Stimulated activated CD4-positive, alpha-beta T cell treated with anti-CD3 and anti-CD28 coated beads, Interleukin-1b, Interleukin-23, amount 100 ng/mL, for 48 hours (primary cell): Measurements from ENCODE around the gene ADAMTS9.

Source experiments
- DNase-seq: peaks from one replicate; pipeline ENCODE4 v3.0.0-alpha.2; 2020

ADAMTS9 gene

DNA sequence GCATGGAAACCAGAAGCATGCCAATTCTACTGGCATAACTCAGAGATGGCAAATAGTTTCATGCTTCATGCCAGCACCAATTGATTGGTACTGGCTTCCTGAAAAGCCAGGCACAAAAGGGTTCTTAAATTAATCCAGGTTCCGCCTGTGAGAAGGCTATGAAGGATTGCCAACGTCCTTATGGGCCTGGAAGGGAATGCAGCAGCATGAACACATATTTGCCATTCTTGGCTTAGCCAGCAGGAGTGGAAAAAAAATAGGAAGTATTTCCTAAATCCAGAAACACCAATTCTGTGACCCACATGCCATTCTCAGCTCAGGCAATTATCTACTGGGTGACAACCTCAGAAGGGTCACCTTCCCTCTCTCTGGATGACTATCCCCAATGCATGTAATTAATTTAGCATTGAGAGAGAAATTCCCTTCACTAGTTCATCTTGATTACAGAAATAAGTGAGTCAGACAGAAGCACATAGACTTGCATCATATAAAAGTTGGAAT lies 36.0 kb downstream of the ADAMTS9 start:
- DNase-seq = no peak

DNA sequence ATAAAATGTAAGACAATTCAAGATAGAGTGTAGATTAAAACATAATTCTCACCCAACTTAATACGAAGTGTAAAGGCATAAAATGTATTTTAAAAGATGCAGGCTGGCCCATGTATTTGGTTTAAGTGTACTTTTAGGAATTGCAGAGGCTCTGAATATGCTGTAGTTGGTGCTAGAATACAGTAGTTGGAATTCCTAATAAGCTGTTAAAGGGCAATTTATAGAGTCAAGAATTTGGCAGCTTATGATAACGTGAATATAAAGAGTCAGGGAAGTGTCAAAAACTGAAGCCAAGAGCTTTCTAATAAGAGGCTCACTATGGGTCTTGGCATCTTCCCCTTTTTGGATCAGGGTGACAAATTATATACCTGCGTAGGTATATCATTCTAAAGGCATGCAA lies 36.5 kb downstream of the ADAMTS9 start:
- DNase-seq = no peak

DNA sequence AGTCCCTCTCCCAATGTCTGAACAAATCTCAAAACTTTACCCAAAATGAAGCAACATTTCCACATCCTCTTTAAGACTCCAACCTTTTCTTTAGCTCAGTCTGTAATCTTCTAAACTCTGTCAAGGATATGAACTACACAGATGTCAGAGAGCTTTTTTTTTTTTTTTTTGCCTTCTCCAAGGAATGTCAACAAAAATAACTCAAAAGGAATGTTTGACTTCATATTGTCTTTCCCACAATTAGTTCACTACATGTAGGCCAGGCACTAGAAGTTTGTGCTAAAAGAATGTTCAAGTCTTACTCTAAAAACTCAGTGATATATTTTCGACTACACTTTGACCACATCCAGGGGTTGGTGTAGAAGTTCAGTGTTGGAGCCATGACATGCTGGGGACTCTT lies 37.1 kb downstream of the ADAMTS9 start:
- DNase-seq = no peak

DNA sequence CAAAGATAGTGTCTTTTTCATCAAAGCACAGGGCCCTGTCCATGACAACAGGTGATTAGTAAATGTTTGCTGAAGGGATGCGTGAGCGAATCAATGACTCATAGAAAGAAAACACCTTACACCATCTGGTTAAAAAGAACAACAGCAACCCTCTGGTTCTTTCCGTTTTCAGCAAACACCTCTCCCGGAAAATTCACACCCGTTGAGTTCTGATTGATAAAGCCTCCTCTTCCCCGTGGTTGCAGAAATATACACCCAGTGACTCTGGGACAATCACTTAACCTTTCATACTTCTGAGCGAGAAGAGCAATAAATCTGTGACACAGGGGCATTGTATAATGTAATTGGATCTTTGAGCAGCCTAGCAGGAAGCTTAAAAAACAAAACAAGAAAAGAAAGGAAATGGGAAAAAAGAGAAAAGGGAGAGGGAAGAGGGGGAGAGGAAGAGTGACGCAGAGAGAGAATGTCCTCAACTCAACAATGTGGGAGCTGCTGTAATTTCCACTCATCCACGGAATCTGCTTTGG lies 37.6 kb downstream of the ADAMTS9 start:
- DNase-seq = no peak

DNA sequence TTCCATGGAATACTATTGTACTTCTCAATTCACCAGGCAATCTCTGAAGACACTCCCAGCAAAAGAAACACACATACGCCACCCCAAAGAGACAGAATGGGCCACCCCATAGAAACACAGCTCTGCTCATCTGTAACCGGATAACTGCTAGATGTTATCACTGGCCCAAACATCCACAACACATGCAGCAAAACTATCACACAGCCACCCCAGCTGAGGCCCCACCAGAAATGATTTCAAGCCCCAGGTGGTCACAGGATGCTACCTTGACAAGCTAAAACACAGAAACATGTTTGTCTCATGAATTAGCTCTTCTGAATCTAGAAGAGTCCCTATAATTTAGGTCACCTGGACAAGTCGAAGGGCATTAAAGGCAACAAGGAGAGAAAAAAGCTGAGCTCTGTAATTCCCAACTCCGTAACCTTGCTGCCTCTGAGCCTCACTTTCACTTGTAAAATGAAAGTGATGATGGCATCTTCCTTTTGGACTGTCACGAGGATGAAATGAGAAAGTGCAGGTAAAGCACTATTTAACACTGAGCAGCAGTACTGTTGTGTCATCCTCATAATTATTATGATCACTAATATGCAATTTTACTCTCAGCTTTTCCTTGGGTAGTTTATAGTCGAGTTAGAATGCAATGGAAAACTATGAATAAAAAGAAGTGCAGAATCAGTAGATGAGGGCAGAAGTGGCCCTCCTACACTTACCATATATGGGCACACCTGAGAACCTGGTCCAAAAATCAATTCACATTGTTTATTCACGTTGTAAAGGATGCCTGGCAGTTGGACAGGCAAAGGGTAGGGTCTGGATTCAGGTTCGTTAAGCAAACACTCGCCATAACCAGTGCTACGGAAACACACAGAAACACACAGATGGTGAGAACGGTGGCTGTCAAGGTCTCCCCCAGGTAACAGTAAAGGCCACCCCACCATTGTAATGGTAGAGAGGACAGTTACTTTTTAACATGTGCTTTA lies 38.6 kb downstream of the ADAMTS9 start:
- DNase-seq = no peak

DNA sequence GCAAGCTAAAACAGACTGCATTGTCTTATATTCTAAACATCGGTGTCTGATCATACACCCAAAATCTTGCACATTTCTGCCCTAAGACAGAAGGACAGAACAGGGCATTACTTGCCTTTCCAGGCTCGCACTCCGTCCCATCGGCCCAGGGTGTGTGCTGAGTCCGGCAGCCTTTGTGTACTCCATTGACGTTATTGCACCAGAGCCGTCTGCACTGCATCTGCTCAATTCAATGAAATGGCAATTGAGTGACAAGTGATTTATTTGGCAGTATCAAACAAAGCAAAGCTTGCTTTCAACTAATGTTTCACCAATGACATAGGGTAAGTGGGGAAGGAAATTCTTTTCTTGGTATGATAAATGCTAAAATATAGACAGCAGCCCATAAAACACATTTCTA lies 40.0 kb downstream of the ADAMTS9 start:
- DNase-seq = no peak

DNA sequence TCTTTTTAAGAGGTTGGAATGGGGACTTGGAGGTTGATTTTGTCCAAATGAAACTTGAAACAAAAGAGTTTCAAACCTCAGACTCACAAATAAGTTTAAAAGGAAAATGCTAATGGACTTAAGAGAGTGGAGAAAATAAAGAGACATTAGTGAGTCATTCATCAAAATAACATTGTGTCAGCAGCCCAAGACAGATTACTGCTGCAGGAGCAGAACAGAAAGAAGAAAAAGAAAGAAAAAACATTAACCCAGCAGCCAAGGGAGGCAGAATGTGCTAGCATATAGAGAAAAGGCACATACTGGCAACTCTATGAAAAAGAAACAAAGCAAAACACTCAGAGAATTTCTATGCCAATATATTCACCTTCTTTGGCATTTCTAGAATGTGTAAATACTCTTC lies 42.6 kb downstream of the ADAMTS9 start:
- DNase-seq = no peak

DNA sequence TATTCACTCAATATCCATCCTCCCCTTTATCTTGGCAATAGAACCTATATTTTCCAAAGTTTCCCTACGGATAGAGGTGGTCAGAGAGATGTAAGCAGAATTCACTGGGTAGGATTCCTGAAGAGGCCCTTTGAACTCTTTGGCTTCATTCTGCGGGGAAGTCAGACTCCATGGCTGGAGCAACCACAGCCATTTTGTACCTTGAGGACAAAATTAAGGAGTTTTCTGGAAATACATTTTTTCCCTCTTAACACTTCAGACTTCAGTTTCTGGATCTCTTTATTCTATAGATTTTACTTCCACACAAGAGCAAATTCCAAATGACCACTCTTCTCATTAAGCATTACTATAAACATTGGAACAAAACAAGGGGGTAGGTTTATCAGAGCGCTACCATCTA lies 43.3 kb downstream of the ADAMTS9 start:
- no peak for DNase-seq

DNA sequence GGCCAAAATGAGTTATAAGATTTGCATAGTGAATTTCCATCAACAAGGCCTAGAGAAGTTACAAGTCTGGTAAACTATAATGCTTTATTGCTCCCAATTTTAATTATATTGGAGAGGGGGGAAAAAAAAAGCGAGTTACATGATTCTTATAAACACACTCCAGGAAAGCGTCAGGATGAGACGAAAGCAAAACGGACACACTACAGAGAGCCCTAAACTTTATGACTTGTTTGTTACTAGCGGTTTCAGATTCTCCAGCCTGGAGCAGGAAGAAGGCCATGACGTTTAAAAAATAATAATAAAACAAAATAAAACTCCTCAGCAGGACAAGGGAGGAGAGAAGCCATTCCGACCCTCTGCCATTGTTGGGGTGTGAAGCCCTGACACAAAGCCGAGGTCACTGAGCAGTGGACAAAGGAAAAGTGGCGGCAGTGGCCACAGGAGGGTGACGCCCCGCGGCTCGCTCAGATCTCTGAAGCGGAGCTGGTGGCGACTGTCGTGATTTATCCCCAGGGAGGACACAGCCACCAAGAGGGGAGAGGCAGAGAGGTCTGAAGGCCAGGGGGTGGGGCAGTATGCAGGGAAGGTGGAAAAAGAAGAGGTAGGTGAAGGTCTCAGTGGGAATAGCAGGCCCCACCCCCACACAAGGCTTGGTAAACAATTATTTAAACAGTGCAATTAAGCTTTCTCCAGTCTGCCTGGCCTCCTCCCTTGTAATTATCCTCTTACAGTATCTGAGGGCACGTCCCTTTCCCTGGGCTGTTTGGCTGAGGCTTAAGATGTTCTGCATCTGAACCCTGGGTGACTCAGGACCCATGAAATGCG lies 45.3 kb downstream of the ADAMTS9 start:
- DNase-seq = no peak

DNA sequence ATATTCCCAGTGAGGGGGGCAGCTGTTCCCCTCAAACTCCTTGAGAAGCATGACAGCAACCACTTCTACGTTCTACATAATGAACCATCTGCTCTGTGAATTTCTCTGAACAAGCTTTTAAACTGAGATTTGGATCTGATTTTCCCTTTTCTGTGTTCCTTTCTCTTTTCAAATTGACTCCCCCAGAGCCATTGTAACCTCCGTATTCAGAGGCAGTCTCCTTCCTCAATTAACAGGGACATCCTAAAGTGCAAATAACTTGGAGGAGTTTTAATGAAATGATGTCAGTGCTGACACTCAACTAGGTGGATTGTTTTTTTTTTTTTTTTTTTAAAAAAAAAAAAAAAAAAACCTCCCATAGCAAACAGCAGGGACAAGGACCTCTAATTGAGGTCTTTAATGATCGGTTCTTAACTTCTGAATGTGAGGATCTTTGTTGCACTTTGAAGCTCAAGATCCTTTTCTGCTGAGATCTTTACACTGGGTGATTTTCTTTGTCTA lies 48.8 kb downstream of the ADAMTS9 start:
- no peak for DNase-seq

DNA sequence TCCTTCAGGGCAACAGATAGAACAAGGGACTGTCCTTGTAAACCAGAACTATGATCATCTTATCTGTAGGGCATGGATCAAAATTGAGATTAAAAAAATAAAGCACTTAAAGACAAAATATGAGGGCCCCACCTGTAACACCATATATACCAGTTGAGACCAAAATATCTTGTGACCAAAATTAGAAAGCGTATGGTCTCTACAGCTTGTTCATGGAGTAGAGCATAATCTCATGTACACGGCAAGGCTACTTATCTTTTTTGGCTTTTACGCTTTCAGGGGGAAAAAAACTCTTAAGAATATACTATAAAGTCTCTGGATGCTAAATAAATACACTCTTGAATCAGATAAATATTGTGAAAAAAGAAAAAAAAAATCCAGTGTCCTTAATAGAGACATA lies 49.3 kb downstream of the ADAMTS9 start:
- DNase-seq = no peak

DNA sequence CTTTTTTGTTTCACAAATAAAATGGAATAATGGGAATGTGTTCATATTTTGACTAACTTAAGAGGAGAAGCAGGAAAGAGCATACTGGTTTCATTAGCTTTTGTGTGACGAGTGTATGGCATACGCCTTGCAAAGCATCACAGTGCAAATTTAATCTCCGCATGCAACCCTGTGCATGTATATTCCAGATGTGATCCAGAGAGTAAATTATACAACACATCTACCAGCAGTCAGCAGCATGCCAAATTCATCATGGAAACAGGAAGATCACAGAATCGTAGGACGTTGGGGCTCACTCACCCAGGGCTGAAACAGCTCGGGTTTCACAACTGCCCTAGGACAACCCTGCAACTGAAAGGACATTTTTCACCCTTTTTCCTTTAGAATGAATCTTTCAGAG lies 53.4 kb downstream of the ADAMTS9 start:
- DNase-seq = no peak

DNA sequence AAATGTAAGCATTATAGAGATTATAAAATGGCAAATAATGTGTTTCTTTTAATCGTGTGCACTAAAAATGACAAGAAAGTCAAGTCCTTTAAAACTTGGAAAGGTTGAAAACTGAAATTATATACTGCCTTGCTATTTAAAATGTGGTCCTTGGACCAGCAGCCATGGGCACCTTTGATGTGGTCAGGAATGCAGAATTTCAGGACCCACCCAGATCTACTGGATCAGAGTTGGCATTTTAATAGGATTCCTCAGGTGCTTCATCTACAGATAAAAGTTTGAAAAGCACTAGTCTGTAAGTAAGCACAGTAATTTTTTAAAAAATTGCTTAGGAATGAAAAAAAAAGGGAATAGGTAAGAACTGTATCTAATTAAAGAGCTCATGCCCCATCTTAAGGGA lies 55.8 kb downstream of the ADAMTS9 start:
- DNase-seq = no peak

DNA sequence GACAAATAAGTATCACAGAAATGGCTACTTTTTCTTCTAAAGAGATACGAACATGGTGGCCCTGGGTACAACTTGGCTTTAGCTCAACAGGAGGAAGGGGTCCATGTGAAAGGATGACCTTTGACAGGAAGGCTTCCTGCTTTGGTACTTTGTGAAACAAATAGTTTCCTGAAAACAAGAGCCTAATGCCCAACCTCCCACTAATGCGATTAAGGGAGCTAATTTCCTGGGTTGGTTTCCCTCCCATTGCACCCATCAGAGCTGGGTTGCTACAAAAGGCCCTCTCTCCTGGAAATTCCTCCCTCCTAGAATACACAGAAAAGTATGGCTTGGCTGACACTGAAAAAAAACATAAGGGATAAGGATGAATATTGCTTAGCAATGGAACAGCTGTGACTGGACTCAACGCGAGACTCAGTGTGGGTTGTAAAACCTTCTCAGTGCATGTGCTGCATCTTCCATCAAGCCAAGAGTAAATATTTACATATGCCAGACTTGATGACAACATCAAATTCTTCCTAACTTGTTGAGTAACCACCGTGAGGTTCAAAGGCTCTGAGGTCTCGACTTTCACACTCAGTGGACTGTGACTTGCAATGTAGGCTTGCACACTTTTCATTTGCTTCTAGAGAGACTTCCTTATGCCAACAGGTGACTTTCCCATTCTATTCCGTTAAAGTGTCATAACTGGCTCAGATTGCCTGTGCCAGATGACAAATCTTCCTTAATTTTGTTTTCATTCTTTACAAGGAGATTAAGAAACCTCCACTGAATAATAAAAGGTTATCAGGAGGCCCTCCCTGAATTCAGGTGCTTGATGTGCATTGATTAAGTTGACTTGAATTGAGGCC lies 60.1 kb downstream of the ADAMTS9 start:
- DNase-seq = no peak

DNA sequence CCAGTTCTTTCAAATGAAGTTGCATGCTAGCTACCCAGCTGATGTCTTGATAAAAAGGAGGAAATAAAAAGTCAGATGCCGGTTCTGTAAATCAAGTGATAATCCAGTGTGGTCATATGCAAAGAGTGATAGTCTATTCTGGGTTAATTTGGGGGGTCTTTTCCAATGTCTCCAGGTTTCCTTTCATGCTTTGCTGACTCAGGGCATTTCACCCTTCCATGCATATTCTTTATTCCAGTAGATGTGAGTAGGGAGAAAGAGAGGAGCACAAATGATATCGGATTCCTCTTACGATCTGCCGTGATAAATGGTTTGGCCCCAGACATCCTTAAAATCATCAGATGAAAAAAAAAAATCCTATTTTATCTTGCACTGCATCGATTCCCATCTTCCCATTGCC lies 60.8 kb downstream of the ADAMTS9 start:
- DNase-seq = no peak

DNA sequence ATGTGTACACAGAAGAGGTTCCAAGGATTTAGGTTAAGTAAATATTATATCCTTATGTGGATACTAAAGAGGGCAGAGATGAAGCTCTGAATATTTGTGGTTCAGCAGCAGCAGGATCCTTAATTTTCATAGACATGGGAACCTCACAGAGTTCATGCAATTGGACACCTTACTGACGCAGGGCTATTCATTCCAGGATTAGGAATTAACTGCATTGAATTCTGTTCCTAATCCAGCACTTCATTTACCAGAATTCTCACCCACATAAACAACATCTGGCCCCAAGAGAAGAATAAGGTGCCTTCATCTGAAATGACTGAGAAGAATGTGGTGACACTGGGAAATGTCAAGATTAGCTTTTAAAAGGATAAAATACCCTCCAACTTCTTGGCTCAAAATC lies 62.4 kb downstream of the ADAMTS9 start:
- no peak for DNase-seq

DNA sequence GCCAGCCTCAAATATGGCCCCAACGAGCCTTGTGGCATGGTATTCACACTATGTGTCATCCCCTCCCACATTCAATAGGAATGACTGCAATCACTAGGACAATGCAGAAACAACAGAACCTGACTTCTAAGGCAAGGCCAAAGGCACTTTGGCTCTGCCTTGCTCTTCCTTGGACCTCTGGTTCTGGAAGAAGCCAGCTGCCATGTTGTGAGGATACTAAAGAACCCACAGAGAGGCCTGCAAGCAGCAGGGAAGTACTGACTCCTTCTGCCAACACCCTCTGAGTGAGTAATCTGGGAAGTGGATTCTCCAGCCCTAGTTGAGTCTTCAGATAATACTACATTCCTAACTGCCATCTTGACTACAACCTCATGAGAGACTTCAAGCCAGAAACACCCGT lies 64.7 kb downstream of the ADAMTS9 start:
- DNase-seq = no peak

DNA sequence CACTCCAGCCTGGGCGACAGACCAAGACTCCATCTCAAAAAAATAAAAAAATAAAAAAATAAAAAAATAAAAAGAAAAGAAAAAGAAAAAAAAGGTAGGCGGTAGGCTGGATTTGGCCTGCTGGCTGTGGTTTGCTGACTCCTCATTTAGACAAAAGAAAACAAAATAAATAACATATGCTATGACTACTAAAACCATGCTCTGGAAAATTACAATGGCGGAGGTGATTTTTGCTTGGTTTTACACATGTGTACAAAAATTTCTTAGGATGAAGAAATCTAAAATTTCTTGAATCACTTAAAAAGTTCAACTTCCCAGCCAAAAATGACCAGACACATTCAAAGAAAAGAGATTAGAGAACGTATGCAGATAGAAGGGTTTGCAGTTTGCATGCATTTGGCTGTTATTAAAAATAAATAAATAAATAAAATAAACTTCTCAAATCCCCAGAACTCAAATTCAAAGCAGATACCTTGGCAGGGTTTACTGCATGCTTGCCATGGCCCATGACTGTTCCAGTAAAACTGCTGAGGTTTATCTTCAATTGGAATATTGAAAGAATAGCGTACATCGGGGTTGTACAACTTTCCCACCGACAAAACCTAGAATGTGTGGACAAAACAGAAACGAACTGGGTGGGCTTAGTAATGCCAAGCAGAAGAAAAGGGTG lies 65.9 kb downstream of the ADAMTS9 start:
- no peak for DNase-seq

DNA sequence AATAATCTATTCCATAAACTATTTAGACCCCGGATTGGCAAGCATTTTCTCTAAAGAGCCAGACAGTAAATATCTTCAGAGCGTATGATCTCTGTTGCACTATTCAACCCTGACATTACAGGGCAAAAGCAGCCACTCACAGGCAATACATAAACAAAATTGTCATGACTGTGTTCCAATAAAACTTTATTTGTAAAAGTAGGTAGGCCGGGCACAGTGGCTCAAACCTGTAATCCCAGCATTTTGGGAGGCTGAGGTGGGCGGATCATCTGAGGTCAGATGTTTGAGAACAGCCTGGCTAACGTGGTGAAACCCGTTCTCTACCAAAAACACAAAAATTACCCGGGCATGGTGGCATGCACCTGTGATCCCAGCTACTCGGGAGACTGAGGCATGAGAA lies 66.5 kb downstream of the ADAMTS9 start:
- no peak for DNase-seq

DNA sequence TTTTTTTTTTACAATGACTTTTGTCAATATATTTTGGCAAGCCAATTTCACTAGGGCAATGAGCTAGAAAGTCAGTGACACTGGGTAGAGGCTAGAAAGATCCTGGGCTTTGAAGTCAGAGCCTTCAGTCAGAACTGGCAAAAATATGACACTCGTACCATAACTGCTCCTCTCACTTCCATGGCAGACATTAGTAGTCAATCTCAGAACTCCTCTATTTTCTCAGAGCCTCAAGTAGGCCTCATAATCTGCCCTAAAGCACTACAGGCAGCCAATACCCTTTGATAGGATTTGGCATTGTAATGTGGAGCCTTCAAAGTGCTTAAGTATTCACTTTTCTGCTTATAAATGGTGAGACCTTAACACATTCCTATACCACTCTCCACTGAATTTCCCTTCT lies 67.8 kb downstream of the ADAMTS9 start:
- no peak for DNase-seq

DNA sequence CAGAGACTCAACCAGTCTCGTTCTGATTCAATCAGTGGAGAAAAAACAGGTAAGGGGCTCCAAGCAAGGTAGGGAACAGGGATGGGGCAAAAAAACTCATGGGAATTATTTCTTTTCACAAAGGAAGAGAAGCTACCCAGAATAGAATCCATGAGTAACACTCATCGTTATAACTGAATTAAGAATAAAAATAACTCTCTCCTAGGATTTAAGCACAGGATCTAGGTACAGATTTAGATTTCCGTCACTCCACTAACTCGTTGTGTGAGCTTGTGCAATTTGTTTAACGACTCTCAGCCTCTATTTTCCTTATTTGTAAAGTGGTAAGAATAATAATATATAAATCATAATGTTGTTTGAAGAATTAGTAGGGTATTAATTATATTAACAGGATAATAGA lies 68.6 kb downstream of the ADAMTS9 start:
- DNase-seq = no peak

DNA sequence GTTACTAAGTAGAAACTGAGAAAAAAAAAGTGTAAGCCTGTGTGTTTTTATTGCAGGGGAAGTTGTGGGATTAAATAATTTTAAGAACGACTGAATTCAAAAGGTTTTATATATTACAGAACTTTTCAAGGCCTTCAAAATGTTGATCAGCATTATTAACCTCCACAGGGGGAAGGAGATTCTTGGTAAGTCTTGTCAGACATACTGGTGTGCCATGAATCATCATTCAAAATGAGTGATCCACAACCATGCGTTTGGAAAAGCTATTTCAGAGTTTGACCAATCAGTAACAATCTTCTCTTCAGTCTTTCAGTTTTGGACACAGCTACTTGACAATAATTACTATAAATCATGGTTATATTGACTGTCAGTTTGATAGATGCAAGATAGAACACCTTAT lies 70.2 kb downstream of the ADAMTS9 start:
- no peak for DNase-seq
